K562 (cell line): Measurements from ENCODE around the gene LTBP1.

Source experiments
- CBFB ChIP-seq: sonication (generic); formaldehyde crosslinking; IDR thresholded peaks from 2 replicates; pipeline ENCODE4 v1.4.0; 2020; ENCODE audit warnings: mild to moderate bottlenecking, missing genetic modification reagents
- CTCF ChIP-seq, 3 experiments: IDR thresholded peaks in 2 of 3; conservative IDR thresholded peaks in 1 of 3; 2 replicates each; pipeline ENCODE4 v1.5.1; 2011 to 2012; ENCODE audit warnings: low read length in 3 of 3, mild to moderate bottlenecking in 3 of 3, control low read depth in 2 of 3, improper control_type of control experiment in 1 of 3, inconsistent platforms in 1 of 3, low read depth in 1 of 3, mixed read lengths in 1 of 3, moderate library complexity in 1 of 3; ENCODE audit not compliant: insufficient read depth in 2 of 3
- EHMT2 ChIP-seq: fragments of 450-650 bp; IDR thresholded peaks from 2 replicates; pipeline ENCODE4 v1.6.1; 2018; ENCODE audit warnings: antibody characterized with exemption
- FOS ChIP-seq: IDR thresholded peaks from 3 replicates; pipeline ENCODE4 v1.6.1; 2011; ENCODE audit not compliant: insufficient read length; ENCODE audit errors: extremely low read depth
- NBN ChIP-seq: fragments of 450-650 bp; IDR thresholded peaks from 2 replicates; pipeline ENCODE4 v1.6.1; 2016; ENCODE audit warnings: low read depth, mild to moderate bottlenecking
- RB1 ChIP-seq: fragments of 450-650 bp; IDR thresholded peaks from 2 replicates; pipeline ENCODE4 v1.6.1; 2017; ENCODE audit warnings: low read depth, mild to moderate bottlenecking
- SMAD2 ChIP-seq: fragments of 150-350 bp; IDR thresholded peaks from 2 replicates; pipeline ENCODE4 v1.6.1; 2014; ENCODE audit warnings: low read depth, mild to moderate bottlenecking, low read length
- SMC3 ChIP-seq: conservative IDR thresholded peaks from 2 replicates; pipeline ENCODE4 v1.6.1; 2011; ENCODE audit warnings: low read depth, low read length, improper control_type of control experiment; ENCODE audit not compliant: insufficient read depth
- ZNF274 ChIP-seq: IDR thresholded peaks from 2 replicates; pipeline ENCODE4 v1.6.1; 2011; ENCODE audit warnings: low read depth, mild to moderate bottlenecking, low read length, moderate library complexity, borderline replicate concordance
- ZNF282 ChIP-seq: sonication (generic); formaldehyde crosslinking; IDR thresholded peaks from 2 replicates; pipeline ENCODE4 v1.8.1; 2023; ENCODE audit warnings: missing genetic modification reagents
- TF ChIP-seq, protein P1 (sequence below), 2 experiments: fragments of 450-650 bp; formaldehyde crosslinking in 1 of 2; IDR thresholded peaks; 2 replicates each; pipeline versions ENCODE4 v1.4.0 to v1.6.1; 2014 to 2020; ENCODE audit warnings: mild to moderate bottlenecking in 2 of 2, borderline replicate concordance in 1 of 2, low read depth in 1 of 2
- TF ChIP-seq, protein P2 (sequence below): fragments of 150-350 bp; IDR thresholded peaks from 2 replicates; pipeline ENCODE4 v1.6.1; 2014; ENCODE audit warnings: low read depth, mild to moderate bottlenecking, low read length, borderline replicate concordance

DNA sequence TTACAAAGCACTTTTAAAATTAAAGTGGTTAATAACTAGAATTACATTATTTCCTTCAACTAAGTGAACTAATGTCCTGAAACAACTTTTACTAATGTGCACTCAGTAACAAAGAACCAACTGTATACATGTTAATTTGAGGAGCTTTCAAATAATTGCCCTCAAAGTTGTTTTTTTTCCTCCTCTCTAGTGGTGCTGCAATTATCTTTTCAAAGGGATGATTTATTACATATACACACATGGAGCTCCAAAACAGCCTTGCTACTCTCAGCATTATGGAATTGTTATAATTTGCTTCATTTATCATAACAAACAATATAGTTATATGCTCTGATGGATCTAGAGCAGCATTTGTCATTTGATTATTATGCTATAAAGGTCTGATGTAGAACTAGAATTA is 283.4 kb downstream of the LTBP1 start:
- TF ChIP-seq NBN (no peak), FOS (no peak), CTCF (IDR thresholded peaks at IDR 0.05 in 2 of 3, conservative IDR thresholded peaks at IDR 0.05 in 1 of 3; ENCODE audit: insufficient read depth in 2 of 3, low read depth in 1 of 3, low read length in 3 of 3) (no peak), CBFB (CRISPR knock-in tag) (no peak), SMC3 (no peak), ZNF282 (CRISPR knock-in tag) (no peak), RB1 (no peak), ZNF274 (no peak), EHMT2 (no peak), SMAD2 (no peak)
- TF ChIP-seq, protein P1, sequence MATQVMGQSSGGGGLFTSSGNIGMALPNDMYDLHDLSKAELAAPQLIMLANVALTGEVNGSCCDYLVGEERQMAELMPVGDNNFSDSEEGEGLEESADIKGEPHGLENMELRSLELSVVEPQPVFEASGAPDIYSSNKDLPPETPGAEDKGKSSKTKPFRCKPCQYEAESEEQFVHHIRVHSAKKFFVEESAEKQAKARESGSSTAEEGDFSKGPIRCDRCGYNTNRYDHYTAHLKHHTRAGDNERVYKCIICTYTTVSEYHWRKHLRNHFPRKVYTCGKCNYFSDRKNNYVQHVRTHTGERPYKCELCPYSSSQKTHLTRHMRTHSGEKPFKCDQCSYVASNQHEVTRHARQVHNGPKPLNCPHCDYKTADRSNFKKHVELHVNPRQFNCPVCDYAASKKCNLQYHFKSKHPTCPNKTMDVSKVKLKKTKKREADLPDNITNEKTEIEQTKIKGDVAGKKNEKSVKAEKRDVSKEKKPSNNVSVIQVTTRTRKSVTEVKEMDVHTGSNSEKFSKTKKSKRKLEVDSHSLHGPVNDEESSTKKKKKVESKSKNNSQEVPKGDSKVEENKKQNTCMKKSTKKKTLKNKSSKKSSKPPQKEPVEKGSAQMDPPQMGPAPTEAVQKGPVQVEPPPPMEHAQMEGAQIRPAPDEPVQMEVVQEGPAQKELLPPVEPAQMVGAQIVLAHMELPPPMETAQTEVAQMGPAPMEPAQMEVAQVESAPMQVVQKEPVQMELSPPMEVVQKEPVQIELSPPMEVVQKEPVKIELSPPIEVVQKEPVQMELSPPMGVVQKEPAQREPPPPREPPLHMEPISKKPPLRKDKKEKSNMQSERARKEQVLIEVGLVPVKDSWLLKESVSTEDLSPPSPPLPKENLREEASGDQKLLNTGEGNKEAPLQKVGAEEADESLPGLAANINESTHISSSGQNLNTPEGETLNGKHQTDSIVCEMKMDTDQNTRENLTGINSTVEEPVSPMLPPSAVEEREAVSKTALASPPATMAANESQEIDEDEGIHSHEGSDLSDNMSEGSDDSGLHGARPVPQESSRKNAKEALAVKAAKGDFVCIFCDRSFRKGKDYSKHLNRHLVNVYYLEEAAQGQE (IDR thresholded peaks at IDR 0.05; ENCODE audit: borderline replicate concordance), result no peak
- TF ChIP-seq, protein P1 (CRISPR knock-in tag; IDR thresholded peaks at IDR 0.05; ENCODE audit: low read depth), result no peak
- TF ChIP-seq, protein P2, sequence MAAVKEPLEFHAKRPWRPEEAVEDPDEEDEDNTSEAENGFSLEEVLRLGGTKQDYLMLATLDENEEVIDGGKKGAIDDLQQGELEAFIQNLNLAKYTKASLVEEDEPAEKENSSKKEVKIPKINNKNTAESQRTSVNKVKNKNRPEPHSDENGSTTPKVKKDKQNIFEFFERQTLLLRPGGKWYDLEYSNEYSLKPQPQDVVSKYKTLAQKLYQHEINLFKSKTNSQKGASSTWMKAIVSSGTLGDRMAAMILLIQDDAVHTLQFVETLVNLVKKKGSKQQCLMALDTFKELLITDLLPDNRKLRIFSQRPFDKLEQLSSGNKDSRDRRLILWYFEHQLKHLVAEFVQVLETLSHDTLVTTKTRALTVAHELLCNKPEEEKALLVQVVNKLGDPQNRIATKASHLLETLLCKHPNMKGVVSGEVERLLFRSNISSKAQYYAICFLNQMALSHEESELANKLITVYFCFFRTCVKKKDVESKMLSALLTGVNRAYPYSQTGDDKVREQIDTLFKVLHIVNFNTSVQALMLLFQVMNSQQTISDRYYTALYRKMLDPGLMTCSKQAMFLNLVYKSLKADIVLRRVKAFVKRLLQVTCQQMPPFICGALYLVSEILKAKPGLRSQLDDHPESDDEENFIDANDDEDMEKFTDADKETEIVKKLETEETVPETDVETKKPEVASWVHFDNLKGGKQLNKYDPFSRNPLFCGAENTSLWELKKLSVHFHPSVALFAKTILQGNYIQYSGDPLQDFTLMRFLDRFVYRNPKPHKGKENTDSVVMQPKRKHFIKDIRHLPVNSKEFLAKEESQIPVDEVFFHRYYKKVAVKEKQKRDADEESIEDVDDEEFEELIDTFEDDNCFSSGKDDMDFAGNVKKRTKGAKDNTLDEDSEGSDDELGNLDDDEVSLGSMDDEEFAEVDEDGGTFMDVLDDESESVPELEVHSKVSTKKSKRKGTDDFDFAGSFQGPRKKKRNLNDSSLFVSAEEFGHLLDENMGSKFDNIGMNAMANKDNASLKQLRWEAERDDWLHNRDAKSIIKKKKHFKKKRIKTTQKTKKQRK, result no peak
